GM12875 (cell line): ENCODE data around the gene MARVELD3.
"Not testable (repeated sequence)": the region's sequence is repeated elsewhere in the genome, so short reads cannot be mapped to it uniquely, and the experiment has no call there.

Experiments used
- H3K4me3 ChIP-seq: one replicate; pipeline ENCODE4 v1.5.1; 2011; ENCODE audit warnings: low read depth, low read length, control low read depth
- TF ChIP-seq, protein P1 (sequence below): IDR thresholded peaks from 2 replicates; pipeline ENCODE4 v1.5.1; 2011; ENCODE audit warnings: low read depth, mild to moderate bottlenecking, control low read depth, inconsistent platforms, low read length, moderate library complexity, borderline replicate concordance; ENCODE audit not compliant: insufficient read depth

Gene MARVELD3, protein sequence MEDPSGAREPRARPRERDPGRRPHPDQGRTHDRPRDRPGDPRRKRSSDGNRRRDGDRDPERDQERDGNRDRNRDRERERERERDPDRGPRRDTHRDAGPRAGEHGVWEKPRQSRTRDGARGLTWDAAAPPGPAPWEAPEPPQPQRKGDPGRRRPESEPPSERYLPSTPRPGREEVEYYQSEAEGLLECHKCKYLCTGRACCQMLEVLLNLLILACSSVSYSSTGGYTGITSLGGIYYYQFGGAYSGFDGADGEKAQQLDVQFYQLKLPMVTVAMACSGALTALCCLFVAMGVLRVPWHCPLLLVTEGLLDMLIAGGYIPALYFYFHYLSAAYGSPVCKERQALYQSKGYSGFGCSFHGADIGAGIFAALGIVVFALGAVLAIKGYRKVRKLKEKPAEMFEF

DNA sequence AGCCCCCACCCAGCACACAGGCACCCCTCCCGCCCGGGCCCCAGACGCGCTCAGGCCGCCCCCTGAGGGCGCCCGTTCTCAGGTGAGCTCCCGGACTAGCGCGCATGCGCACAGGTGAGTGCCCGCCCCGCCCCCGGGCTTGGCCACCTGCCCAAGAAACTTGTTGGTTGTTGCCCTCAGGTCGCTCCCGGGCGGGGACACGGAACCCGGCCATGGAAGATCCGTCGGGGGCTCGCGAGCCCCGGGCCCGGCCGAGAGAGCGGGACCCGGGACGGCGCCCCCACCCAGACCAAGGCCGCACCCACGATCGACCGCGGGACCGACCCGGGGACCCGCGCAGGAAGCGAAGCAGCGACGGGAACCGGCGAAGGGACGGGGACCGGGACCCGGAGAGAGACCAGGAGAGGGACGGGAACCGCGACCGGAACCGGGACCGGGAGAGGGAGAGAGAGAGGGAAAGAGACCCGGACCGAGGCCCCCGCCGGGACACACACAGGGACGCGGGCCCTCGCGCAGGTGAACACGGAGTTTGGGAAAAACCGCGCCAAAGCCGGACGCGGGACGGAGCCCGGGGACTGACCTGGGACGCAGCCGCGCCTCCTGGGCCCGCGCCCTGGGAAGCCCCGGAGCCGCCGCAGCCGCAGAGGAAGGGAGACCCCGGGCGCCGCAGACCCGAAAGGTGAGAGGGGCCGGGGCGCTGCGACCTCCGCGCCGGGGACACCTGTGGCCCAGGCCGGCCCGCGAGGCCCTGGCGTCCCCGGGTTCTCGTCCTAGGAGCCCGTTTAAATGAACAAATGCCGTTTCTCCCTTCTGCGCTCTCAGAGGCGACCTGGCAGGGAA lies at the start of gene MARVELD3:
Gene MARVELD3, plus strand, starts transcription at position 167 of the 840 bp plus-strand sequence. Its CDS starts 46 bp downstream, at position 213.
- peak within 1 kb of the TSS; percentile 35 for H3K4me3 ChIP-seq
- TF ChIP-seq, protein P1, sequence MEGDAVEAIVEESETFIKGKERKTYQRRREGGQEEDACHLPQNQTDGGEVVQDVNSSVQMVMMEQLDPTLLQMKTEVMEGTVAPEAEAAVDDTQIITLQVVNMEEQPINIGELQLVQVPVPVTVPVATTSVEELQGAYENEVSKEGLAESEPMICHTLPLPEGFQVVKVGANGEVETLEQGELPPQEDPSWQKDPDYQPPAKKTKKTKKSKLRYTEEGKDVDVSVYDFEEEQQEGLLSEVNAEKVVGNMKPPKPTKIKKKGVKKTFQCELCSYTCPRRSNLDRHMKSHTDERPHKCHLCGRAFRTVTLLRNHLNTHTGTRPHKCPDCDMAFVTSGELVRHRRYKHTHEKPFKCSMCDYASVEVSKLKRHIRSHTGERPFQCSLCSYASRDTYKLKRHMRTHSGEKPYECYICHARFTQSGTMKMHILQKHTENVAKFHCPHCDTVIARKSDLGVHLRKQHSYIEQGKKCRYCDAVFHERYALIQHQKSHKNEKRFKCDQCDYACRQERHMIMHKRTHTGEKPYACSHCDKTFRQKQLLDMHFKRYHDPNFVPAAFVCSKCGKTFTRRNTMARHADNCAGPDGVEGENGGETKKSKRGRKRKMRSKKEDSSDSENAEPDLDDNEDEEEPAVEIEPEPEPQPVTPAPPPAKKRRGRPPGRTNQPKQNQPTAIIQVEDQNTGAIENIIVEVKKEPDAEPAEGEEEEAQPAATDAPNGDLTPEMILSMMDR, result no peak

DNA sequence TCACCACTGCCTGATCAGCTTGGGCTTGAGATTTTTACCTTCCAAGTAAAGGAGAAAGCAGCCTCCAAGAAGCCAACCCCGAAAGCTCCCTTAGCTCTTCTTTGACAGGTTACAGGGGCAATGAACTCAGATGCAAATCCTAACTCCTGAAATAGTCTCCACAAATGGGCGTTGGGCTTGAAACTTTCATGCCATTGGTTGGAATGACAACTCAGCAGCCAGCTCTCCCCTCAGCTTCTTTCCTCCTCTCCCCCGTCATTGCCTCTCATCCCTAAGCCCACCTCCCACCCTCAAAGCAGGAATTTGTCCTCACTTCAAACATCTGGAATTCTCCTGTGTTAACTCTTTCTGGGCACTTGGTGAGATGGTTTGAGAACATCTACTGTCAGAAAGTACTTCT lies 49.0 kb upstream of the MARVELD3 start, which contains the start of gene TAT:
Gene TAT, minus strand, starts transcription at position 122 of the 400 bp plus-strand sequence. CDS start 677 bp downstream, outside the sequence.
- TF ChIP-seq, protein P1, result no peak
- no peak within 1 kb of the TSS for H3K4me3 ChIP-seq

DNA sequence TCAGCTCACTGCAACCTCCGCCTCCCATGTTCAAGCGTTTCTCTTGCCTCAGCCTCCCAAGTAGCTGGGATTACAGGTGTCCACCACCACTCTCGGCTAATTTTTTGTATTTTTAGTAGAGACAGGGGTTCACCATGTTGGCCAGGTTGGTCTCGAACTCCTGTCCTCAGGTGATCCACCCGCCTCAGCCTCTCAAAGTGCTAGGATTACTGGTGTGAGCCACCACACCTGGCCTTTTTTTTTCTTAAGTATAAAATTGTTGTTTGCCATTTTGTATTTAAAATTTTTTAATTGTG lies 43.5 kb upstream of the MARVELD3 start:
- not testable (repeated sequence) for H3K4me3 ChIP-seq

DNA sequence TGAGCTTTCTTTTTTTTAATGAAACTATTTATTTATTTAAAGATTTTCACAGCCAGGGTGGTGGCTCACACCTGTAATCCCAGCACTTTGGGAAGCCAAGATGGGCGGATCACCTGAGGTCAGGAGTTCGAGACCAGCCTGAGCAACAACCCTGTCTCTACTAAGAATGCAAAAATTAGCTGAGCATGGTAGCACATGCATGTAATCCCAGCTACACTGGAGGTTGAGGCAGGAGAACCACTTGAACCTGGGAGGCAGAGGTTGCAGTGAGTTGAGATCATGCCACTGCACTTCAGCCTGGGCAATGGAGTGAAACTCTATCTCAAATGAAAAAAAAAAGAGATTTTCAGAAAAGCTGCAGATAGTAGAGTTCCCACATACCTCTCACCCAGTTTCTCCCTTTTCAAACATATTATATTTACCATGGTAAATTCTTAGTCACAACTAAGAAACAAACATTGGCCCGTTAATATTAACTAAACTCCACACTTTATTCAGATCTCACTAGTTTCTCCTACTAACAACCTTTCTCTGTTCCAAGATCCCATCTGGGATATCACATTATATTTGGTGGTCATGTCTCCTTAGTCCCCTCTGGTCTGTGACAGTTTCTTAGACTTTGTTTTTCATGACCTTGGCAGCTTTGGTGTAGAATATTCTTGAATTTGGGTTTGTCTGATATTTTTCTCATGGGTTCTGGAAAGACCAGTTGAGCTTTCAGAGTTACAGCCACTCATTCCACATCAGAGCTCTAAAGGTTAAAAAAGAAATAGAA lies 41.3 kb upstream of the MARVELD3 start:
- TF ChIP-seq, protein P1, result no peak
- H3K4me3 ChIP-seq, result no peak overlapping the region

DNA sequence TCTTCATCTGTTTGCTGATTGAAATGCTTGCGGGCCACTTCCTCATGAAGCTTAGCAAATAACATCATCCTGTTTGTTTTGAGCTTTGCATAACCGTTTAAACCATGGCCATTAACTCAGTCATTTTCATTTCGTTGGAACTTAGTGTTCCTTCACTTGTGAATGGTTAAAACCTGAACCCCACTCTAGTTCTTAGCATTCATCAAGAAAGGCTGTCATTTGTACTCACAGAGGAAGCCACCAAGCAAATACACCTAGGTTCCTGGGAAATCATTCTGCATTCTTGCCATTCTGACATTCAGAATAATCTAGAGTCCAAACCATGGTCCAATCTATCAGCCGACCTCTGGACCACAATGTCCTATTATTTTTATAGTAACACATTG lies 40.7 kb upstream of the MARVELD3 start:
- H3K4me3 ChIP-seq, result no peak overlapping the region
- TF ChIP-seq, protein P1, result no peak

DNA sequence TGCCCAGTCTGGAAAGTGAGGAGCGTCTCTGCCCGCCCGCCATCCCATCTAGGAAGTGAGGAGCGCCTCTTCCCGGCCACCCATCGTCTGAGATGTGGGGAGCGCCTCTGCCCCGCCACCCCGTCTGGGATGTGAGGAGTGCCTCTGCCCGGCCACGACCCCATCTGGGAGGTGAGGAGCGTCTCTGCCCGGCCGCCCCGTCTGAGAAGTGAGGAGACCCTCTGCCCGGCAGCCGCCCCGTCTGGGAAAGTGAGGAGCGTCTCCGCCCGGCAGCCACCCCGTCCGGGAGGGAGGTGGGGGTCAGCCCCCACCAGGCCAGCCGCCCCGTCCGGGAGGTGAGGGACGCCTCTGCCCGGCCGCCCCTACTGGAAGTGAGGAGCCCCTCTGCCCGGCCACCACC lies 36.6 kb upstream of the MARVELD3 start:
- not testable (repeated sequence) for H3K4me3 ChIP-seq

DNA sequence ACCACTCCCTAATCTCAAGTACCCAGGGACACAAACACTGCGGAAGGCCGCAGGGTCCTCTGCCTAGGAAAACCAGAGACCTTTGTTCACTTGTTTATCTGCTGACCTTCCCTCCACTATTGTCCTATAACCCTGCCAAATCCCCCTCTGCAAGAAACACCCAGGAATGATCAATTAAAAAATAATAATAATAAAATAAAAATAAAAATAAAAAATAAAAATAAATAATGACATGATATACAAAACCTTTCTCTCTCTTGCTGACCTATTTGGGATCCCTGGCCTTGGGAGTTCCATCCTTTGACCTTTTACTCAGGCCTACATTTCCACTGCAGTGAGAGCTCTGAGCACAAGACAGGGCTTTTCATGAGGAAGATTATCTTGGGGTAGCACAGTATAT lies 35.9 kb upstream of the MARVELD3 start:
- not testable (repeated sequence) for H3K4me3 ChIP-seq

DNA sequence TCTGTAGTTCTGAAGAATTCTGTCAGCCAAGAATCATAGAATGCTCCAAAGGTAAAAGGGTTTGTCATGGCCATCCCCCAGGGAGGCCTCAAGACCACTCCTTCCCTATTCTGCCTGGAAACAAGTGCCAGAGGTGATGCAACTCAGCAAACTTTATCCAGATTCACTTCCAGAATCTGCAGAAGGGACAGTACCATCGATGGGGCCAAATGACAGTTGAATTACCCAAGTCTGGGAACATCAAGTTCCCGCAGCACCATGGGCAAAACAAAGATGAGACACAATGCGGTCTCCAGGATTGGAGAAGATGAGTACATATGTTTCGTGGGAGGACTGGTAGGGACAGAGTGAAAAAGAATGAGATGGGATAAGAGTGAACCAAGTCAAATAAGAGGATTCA lies 35.4 kb upstream of the MARVELD3 start:
- TF ChIP-seq, protein P1, result no peak
- H3K4me3 ChIP-seq, result no peak overlapping the region
